GM21723 (cell line): ENCODE data around the gene FNDC3B.

ENCODE experiments used
- ATAC-seq: cut with Tn5 transposase; IDR thresholded peaks from one replicate; pipeline ENCODE4 v1.9.1; 2021; ENCODE audit warnings: mild to moderate bottlenecking, moderate library complexity; ENCODE audit not compliant: unreplicated experiment

The FNDC3B gene

GRCh38 chr3:172111163-172111562 is 71.8 kb downstream of the FNDC3B start:
- ATAC-seq = no peak

DNA sequence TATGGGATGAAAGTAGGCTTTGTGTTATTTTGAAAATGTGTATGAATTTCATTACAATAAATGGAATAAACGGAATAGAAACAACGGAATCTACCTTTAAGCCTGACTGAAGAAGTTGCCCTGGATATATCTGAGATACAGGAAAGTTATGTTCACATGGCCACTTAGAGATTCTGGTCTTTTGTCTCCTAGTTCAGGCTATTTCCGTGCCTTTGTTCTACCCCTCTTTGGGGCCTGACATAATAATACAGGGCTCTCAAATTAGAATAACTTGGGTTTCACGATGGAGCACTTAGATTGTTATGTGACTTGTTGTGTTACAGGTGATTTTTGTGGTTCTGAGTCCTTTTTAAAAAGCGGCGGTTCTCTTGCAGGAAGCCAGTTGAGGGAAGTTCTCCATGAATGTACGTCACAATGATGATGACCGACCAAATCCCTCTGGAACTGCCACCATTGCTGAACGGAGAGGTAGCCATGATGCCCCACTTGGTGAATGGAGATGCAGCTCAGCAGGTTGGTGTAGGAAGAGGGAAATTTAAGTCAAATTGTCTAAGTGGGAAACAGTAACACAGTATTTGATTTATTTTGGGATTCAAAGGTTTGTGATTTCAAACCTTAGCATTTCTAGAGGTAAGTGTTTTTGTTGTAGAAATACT is 72.8 kb downstream of the FNDC3B start:
- no peak for ATAC-seq

GRCh38 chr3:172112734-172113120 is 73.3 kb downstream of the FNDC3B start:
- no peak for ATAC-seq

GRCh38 chr3:172113710-172114109 is 74.3 kb downstream of the FNDC3B start:
- ATAC-seq = no peak

- no peak for ATAC-seq
Measured at GRCh38 chr3:172115059-172115458, 75.7 kb downstream of the FNDC3B start.

- no peak for ATAC-seq
Measured at GRCh38 chr3:172115787-172116186, 76.4 kb downstream of the FNDC3B start.

DNA sequence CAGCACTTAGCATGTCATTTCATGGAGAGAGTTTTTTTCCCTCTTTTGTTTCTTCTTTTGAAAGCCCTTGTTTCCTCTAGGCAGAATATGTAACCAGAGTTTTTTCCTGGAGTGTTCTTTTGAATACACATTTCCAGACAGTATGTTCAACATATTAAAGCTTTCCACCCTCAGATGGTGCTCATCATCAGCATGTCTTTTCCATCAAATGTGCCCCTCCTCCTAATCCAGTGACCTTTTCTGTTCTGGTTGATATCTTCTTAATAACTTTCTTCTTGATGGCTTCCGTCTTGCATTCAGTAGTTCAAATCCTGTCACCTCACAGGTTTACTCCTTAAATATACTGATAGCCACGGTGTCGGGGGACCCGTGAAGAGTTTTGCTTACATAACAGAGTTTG is 78.6 kb downstream of the FNDC3B start:
- ATAC-seq = no peak

- ATAC-seq = no peak
Measured at GRCh38 chr3:172119266-172119969, 80.0 kb downstream of the FNDC3B start.

GRCh38 chr3:172120912-172121311 is 81.5 kb downstream of the FNDC3B start:
- no peak for ATAC-seq

- no peak for ATAC-seq
Measured at GRCh38 chr3:172121981-172122380, 82.6 kb downstream of the FNDC3B start.

GRCh38 chr3:172124271-172124670 is 84.9 kb downstream of the FNDC3B start:
- no peak for ATAC-seq

- no peak for ATAC-seq
Measured at GRCh38 chr3:172125053-172125452, 85.7 kb downstream of the FNDC3B start.

DNA sequence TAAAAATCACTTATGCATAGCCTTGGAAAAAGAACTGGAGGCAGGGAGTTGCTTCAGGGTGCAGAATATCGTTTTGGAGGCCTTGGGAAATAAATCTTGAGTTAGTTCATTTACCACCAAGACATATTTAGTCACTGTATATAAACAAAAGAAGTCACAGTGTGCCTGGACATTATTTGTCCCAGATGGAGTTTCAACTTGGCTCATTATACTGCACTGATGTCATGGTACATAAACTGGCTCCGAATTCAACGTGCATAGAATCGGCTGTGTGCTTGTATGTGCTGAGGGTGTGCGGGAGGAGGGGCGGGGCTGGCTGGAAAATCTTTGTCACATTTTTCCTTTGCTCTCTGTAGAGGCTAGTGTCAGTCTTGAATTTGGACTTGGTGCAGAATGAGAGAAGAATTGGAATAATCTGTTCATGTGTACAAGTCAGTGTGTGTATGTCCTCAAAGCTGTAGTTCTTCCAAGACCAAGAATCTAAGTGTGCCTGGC is 86.6 kb downstream of the FNDC3B start:
- no peak for ATAC-seq

DNA sequence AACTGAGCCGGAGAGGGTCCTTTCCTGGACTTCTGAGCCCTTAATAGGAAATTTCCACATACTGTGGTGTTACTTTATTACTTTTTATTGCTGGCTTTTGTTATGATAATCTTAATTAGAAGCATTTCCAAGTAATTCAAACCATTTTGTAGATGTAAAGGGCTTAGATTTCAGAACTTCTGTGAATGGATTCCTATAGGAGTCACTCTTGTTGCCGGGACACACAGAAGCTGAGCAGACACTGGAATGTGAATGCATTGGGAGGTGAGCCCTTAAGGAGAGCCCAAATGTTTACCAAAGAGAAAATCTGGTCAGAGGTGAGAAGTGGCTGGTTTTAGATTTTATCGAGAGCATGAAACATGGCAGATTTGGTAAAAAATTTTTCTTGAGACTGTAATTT is 87.4 kb downstream of the FNDC3B start:
- ATAC-seq = no peak

DNA sequence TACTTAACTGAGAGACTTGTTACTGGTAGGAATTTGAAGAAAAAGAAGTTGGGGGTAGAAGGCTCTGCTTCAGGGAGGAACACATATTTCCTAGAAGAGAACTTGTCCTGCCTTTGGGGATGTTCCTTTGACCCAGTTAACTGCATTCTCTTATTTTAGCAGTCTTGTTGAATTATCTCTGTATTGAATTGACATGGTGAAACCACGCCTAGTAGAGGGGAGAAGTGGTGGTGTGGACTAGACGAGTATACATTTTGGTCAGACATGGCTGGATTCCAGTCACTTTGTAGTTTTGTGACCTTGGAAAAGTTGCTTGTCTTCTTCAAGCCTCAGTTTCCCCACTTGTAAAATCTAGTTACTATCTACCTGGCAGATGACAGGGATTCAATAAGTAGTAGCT is 87.8 kb downstream of the FNDC3B start:
- no peak for ATAC-seq

- ATAC-seq = no peak
Measured at GRCh38 chr3:172127929-172128580, 88.7 kb downstream of the FNDC3B start.

- no peak for ATAC-seq
Measured at GRCh38 chr3:172128858-172129257, 89.5 kb downstream of the FNDC3B start.

DNA sequence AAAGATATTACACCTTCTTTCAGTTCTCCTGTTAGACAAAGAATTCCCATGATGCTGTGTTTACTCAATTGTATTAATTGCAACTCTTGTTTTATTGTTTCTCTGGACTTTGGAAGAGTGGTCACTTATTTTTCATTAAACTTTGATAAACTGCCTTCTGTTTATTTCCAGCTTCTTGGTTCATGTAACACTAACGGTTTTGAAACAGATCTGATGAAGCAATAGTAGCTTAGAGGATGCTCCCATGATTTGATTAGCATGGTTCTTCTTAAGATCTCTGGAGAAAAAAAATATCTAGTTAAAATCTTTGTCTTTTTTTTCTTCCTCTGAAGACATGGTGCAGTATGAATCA is 90.1 kb downstream of the FNDC3B start:
- no peak for ATAC-seq

DNA sequence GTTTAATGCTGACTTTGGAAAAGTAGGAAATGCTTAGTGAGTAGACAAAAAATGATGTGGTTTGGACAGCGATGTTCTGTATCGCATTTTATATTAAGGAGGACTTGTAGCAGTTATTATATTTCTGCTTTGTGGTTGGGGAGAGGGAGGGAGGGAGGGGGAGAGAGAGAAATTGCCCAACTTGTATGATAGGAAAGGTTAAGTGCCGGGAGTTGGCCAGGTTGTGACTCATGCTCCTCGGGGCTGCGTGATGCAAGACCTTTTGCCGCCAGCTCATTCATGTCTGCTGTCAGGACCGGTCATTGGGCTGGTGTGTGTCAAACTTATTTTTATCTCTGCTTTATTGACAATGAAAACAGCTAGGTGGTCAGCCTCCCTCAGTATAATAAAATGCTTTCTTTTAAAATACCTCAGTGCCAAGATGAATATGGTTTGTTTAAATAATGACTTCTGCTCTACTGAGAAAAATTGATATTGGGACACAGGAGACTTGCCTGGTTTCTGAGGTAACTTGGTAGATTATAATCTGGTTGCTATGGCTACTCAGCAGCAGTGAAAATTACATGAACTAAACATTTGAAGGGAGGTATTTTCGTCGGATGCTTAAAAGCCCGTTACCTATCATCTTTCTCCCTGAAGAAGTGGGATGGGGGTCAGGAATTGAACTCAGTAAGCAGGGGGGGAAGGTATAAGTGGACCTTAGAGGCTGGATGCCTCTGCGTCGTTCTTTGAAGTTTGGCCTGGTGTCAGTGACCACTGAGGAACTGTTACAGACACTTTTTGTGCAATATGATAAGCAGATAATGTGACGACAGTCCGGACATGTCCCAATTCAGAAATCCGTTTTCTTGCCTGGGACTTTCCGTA is 90.7 kb downstream of the FNDC3B start:
- no peak for ATAC-seq

DNA sequence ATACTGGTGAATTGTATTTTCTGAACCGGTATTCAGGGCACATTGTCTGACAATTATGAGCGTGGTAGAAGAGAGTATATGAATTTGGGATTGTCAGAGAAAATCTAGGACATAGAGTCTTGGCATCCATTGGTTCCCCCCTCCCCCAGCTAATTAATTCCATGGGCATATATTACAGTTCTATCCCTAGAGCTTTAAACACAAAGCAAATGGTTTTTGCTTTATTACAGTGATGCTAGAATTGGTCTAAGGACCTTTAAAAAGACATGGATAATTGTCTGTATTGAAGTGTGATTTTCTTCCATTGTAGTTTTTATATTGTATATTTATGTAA is 91.3 kb downstream of the FNDC3B start:
- no peak for ATAC-seq

DNA sequence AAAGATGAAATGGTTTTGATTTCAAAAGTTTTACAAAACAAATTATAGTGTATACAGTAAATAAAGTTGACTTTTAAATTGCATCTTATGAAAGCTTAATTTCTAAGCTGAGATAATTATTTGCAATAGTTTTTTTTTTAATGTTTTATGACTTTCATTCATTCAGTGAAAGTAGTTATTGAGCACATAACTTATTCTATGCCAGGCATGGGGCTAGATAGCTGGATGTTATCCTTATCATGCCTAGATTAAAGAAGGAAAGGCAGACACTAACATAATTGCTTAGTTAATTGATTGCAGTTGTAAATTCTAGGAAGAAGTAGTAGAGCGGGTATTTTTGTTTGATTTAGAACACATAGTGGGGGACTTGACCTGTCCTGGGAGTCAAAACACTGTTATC is 92.4 kb downstream of the FNDC3B start:
- ATAC-seq = no peak
